ENCODE data around the gene NPR1.
"Not testable (repeated sequence)": the region's sequence is repeated elsewhere in the genome, so short reads cannot be mapped to it uniquely, and the experiment has no call there.

The NPR1 gene

DNA sequence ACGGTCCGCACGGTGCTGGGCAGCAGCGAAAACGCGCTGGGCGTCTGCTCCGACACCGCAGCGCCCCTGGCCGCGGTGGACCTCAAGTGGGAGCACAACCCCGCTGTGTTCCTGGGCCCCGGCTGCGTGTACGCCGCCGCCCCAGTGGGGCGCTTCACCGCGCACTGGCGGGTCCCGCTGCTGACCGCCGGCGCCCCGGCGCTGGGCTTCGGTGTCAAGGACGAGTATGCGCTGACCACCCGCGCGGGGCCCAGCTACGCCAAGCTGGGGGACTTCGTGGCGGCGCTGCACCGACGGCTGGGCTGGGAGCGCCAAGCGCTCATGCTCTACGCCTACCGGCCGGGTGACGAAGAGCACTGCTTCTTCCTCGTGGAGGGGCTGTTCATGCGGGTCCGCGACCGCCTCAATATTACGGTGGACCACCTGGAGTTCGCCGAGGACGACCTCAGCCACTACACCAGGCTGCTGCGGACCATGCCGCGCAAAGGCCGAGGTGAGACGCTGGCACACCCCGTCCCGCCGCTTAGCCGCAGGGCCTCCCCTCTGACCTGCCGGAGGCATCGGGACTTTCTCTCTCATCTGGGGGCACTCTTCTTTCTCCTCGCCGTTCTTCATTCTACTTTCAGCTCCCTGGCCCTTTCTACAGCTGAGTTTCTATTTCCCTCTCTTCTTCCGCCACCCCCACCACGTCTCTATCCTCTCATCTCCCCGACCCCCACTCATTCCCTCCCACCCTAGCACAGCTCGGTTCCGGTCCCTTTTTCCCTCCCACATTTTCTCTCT lies 1.0 kb downstream of the NPR1 start:
- DNase-seq (ENCODE audit: low read depth in 3 of 3, low spot score in 1 of 3) = no peak

- DNase-seq (ENCODE audit: low read depth in 3 of 3, low spot score in 1 of 3) = no peak
These were observed 1.6 kb downstream of the NPR1 start for GRCh38 chr1:153680120-153680403.

GRCh38 chr1:153682730-153683129 lies 4.2 kb downstream of the NPR1 start:
- DNase-seq (ENCODE audit: low read depth in 3 of 3, low spot score in 1 of 3) = no peak

DNA sequence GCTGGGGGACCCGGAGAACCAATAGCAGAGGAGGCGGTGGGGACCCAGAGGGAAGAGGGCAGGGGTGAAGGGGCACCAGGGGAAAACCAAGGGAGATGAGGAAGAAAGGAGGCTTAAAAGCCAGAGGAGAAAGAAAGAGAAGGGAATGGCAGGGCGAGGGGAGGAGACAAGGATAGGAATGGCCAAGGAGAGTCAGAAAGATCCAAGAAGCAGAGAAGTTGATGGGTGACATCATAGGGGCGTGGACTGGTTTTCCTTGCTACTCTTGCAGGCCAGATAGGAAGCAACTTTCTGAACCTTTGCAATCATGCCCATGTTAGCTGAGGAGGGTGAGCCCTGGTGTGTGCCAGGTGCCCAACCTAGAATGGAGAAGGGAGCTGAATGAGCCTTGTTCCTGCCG lies 5.4 kb downstream of the NPR1 start:
- no peak for DNase-seq (ENCODE audit: low read depth in 3 of 3, low spot score in 1 of 3)

DNA sequence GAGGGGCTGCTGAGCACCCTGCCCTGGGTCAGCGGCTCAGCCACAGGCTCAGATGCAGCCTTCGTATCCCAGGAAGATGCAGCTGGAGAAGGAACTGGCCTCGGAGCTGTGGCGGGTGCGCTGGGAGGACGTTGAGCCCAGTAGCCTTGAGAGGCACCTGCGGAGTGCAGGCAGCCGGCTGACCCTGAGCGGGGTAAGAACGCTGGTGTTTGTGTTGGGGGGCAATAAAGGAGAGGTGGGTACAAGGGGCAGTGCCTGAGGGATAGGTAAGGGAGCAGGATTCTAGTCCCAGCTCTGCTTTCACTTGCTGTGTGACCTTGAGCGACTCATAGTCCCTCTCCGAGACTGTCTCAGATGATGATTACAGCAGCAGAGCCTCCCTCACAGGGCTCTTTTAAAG lies 6.4 kb downstream of the NPR1 start:
- no peak for DNase-seq (ENCODE audit: low read depth in 3 of 3, low spot score in 1 of 3)

DNA sequence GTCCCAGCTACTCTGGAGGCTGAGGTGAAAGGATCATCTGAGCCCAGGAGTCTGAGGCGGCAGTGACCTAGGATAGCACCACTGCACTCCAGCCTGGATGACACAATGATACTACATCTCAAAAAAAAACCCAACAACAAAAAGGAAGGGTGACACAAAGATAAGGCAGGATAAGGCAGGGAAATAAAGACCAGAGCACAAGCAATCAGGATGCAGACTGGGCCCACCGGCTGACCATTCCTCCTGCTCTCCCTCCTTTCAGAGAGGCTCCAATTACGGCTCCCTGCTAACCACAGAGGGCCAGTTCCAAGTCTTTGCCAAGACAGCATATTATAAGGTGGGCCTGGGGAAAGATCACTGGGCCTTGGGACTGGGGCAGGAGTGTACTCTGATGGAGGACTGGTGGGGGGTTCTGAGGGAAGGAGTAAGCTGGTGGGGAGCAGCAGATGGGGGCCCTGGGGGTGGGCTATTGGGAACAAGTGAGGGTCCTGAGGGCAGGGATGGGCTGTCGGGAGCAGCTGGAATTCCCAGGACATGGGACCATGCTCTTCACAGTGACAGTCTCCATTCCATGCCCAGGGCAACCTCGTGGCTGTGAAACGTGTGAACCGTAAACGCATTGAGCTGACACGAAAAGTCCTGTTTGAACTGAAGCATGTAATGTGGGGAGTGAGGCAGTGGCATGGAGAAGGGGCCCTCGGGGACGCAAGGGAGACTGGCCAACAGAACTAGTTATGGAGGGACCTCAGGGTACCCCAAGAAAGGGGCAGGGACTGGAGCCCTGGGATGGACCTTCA lies 7.3 kb downstream of the NPR1 start:
- DNase-seq (ENCODE audit: low read depth in 3 of 3, low spot score in 1 of 3) = no peak

DNA sequence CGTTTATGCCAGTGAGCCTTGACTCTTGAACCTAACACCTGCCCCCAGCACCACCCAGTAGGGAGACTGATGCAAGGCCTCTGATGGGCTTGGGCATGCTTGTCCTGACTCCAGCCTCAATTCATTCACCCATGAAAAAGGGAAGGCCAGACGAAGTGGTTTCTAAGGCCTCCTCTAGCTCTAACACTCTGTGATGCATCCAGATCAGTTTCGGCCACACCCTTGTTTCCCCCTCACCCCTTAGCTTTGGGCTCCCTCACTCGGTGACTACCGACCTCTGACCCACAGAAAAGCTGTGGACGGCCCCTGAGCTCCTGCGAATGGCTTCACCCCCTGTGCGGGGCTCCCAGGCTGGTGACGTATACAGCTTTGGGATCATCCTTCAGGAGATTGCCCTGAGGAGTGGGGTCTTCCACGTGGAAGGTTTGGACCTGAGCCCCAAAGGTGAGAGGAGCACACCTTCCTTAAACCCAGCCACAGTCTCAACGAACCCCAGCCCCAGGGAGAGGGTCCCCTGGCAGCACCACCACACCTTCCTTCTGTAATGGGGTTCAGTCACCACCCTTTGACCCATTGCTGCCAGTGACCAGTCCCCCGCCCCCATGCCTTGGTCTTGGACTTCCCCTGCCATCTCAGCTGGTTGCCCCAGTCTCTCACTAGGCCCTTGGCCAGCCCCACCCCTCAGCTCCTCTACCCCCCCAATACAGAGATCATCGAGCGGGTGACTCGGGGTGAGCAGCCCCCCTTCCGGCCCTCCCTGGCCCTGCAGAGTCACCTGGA lies 9.0 kb downstream of the NPR1 start:
- DNase-seq (ENCODE audit: low read depth in 3 of 3, low spot score in 1 of 3) = no peak

GRCh38 chr1:153688276-153688675 lies 9.8 kb downstream of the NPR1 start:
- no peak for DNase-seq (ENCODE audit: low read depth in 3 of 3, low spot score in 1 of 3)

- no peak for DNase-seq (ENCODE audit: low read depth in 3 of 3, low spot score in 1 of 3)
These were observed 10.3 kb downstream of the NPR1 start for GRCh38 chr1:153688736-153689328.

DNA sequence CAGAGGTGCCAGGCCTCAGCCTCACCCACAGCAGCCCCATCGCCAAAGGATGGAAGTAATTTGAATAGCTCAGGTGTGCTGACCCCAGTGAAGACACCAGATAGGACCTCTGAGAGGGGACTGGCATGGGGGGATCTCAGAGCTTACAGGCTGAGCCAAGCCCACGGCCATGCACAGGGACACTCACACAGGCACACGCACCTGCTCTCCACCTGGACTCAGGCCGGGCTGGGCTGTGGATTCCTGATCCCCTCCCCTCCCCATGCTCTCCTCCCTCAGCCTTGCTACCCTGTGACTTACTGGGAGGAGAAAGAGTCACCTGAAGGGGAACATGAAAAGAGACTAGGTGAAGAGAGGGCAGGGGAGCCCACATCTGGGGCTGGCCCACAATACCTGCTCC lies 15.0 kb downstream of the NPR1 start:
- DNase-seq (ENCODE audit: low read depth in 3 of 3, low spot score in 1 of 3) = no peak

- no peak for DNase-seq (ENCODE audit: low read depth in 3 of 3, low spot score in 1 of 3)
These were observed 18.3 kb downstream of the NPR1 start for GRCh38 chr1:153696741-153697140.

GRCh38 chr1:153697191-153698019 lies 18.9 kb downstream of the NPR1 start:
- DNase-seq (ENCODE audit: low read depth in 3 of 3, low spot score in 1 of 3) = no peak

DNA sequence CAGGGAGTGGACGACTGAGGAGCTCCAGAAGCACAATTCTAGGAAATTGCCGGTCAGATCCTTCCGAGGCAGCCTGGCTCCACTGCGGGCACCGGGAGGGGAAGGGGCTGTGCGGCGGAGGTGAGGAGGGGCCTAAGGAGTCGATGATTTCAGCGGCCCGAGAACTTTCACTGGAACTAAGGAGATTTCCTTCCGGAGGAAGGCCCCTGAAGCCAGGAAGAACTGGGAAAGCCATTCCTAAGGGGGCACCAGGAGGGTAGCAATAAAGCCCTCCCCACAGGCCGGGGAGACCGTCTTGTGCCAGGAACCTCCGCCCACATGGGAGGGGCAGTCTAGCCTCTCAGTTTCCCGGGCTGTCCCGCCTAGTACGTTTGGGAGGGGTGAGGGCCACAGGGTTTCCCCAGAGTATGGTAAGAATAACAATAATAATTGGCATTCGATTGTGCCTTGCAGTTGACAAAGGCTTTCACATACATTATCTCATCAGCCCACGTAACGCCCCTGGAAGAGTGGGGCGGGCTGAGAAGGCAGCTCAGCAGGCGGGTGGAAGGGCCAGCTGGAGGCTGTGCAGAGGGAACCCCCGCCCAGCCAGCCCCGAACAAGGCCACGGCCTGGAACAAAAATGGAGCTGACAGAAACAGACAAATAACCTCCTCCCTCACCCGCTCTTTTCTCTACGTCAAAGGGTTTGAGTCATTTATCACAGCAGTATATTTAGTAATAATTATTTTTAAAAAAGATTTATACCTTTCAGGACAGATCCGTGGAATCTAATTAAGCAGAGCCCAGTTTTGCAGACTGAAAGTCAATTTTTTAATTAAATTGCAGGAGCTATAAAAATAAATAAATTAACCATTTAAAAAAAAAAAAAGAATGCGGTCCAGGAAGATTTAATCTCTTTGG lies 19.8 kb downstream of the NPR1 start:
- DNase-seq (ENCODE audit: low read depth in 3 of 3, low spot score in 1 of 3) = no peak

GRCh38 chr1:153698923-153699714 lies 20.6 kb downstream of the NPR1 start:
- DNase-seq (ENCODE audit: low read depth in 3 of 3, low spot score in 1 of 3) = no peak

DNA sequence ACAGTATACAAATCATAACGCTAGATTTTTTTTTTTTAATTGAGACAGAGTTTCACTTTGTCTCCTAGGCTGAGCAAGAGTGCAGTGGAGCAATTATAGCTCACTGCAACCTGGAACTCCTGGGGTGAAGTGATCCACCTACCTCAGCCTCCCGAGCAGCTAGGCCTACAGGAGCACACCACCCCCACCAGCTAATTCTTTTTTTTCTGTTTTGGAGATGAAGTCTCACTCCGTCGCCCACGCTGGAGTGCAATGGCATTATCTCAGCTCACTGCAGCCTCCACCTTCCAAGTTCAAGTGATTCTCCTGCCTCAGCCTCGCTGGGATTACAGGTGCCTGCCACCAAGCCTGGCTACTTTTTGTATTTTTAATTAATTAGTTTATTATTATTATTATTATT lies 21.3 kb downstream of the NPR1 start:
- DNase-seq (ENCODE audit: low read depth in 3 of 3, low spot score in 1 of 3) = no peak

- no peak for DNase-seq (ENCODE audit: low read depth in 3 of 3, low spot score in 1 of 3)
These were observed 27.0 kb downstream of the NPR1 start for GRCh38 chr1:153705484-153705883.

- no peak for DNase-seq (ENCODE audit: low read depth in 3 of 3, low spot score in 1 of 3)
These were observed 32.5 kb downstream of the NPR1 start for GRCh38 chr1:153711026-153711425.

DNA sequence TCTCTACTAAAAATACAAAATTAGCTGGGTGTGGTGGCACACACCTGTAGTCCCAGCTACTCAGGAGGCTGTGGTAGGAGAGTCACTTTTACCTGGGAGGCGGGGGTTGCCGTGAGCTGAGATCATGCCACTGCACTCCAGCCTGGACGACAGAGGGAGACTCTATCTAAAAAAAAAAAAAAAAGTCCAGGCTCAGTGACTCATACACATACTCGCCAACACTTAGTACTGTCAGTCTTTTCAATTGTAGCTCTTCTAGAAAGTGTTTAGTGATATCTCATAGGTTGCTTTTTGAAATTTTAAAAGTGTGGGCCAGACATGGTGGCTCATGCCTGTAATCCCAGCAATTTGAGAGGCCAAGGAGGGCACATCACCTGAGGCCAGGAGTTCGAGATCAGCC lies 37.7 kb downstream of the NPR1 start:
- not testable (repeated sequence) for DNase-seq (ENCODE audit: low read depth in 3 of 3, low spot score in 1 of 3)

- DNase-seq (ENCODE audit: low read depth in 3 of 3, low spot score in 1 of 3) = no peak
These were observed 38.8 kb downstream of the NPR1 start for GRCh38 chr1:153717330-153717729.

Measured in stimulated activated CD4-positive, alpha-beta T cell treated with anti-CD3 and anti-CD28 coated beads, TNF-alpha, amount 100 ng/mL, for 1 hour (primary cell).